GM18507 (cell line): ENCODE measurements around the gene USP13.

Experiments used
- DNase-seq: peaks from one replicate; pipeline ENCODE4 v3.0.0; 2011; ENCODE audit warnings: low read depth; ENCODE audit not compliant: insufficient read length; ENCODE audit errors: extremely low spot score
- FAIRE-seq: peaks from 2 replicates; lab custom pipeline; 2011; peaks lifted over from hg19 to GRCh38; lab: Jason Lieb, UNC

Gene USP13

GRCh38 chr3:179651687-179652446, 973 bp upstream of the USP13 start:
- FAIRE-seq = no peak
- DNase-seq = no peak

- peak; percentile 59 for FAIRE-seq
- DNase-seq = peak; percentile 30
These were observed 407 bp downstream of the USP13 start for GRCh38 chr3:179653096-179653797.

DNA sequence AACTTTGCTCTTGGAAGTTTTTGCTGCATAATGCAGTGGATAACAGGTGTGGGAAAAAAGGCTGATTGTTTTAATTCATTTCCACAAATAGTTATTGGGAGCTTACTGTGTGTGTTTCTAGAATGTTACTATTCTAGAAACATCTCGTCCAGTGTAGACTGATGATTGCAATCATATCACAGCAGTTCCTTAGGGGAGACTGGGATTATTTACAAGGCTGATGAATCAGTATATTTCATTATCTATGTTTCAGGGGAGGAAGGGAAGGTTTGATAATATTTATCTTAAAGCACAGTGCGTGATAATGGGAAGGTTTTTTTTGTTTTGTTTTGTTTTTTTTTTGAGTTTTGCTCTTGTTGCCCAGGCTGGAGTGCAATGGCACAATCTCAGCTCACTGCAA, 2.4 kb downstream of the USP13 start:
- no peak for DNase-seq
- FAIRE-seq = no peak

DNA sequence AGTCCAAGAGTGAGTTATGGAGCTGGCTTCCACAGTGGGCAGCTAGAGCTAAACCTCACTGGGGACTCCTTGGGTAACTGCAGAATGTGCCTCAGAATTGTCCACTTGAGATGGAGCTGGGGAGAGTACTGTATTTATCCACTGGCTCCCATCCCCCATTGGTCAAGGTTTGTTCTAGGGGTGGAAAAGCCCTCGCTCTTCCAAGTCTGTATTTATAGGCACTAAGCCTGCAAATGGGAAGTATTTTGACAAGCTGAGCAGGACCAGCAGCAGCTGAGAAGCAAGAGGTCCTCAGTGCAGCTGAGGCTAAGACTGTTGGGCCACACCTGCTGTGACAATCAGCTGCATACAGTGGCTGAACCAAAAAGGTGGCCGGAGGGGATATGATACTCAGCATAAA, 5.8 kb downstream of the USP13 start:
- FAIRE-seq (no peak), DNase-seq (no peak)

DNA sequence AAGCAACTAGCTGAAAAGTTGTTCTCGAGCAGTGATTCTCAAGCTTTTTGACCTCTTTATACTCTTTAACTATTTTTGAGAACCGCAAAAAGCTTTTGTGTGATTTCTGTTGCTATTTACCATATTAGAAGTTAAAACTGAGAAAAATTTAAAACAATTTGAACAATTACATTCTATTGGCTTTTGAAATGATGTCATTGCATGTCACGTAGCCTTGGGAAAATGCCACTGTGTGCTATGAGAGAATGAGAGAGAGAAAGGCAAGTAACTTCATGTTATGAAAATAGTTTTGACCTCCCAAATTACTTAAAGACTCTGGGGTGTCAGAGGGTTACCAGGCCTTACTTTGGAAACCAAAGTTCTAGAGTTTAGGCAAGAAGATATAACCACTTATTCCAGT, 8.0 kb downstream of the USP13 start:
- DNase-seq (no peak), FAIRE-seq (no peak)

GRCh38 chr3:179661777-179662176, 8.9 kb downstream of the USP13 start:
- FAIRE-seq (no peak), DNase-seq (no peak)

- no peak for DNase-seq
- FAIRE-seq = no peak
These were observed 10.3 kb downstream of the USP13 start for GRCh38 chr3:179663093-179663492.

DNA sequence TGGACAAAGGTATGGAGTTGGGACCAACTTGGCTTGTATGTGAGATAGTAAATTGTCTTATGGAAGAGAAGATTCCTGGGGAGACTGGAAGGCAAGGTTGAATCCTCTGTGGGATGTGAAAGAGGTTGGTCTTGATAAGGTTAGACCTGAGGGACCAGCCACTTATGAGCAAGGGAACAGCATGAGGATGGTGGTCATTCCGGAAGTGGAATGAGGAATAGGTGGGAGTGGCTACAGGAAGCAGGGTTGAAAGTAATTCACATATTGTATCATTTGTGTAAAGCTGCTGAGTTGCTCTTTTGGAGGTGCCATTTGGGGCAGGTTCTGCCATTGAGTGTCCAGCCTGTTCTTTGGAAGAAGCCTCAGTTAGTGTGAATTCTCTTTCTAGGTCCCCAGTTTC, 13.2 kb downstream of the USP13 start:
- FAIRE-seq (no peak), DNase-seq (no peak)

GRCh38 chr3:179666436-179667035, 13.7 kb downstream of the USP13 start:
- FAIRE-seq = no peak
- DNase-seq = no peak

DNA sequence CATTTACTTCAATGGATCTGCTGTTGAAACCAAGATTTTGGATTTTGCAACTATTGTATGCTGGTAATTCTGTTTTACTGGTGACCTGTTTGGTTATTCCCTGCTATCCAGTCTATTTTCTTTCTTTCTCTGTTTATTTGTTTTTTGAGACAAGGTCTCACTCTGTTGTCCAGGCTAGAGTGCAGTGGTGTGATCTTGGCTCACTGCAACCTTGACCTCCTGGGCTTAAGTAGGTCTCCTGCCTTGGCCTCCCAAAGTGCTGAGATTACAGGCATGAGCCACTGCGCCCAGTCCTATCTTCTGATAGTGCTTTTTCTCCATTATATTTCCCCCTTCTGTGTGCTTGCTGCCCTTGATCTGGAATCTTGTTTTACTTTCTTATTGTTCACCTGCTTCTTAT, 15.6 kb downstream of the USP13 start:
- DNase-seq (no peak), FAIRE-seq (no peak)

DNA sequence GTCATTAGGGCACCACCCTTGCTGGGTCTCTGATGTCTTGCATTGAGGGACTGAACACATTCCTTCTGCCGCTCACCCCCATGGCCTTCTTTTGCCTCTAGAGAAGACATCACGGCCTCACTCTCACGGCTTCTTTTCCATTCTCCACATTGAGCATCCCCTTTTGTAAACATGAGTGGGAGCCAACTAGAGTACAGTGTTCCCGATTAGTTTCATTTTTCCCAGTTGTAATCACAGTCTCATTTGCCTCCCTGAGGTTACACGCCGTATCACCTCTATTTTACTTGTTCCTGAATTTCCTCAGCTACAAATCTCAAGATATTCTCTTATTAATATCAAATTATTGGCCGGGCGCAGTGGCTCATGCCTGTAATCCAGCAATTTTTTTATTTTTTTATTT, 17.5 kb downstream of the USP13 start:
- DNase-seq (no peak), FAIRE-seq (no peak)

DNA sequence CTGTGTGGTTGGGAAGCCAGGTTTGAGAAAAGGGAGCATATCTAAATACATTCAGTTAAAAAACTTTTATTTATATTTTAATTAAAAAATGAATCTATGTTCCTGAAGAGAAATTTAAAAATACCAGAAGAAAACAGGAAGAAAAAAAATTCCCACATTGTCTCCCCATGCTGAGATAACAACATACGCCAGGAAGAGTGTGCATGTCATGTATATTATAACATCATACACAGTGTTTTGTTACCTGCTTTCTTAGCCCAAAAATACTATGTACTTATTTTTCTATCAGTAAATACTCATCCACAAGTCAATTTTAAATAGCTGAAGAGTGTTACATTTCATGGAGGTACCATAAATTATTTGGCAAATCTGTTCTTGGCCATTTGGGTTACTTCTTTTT, 18.5 kb downstream of the USP13 start:
- no peak for FAIRE-seq

GRCh38 chr3:179671747-179672242, 19.0 kb downstream of the USP13 start:
- DNase-seq = no peak
- FAIRE-seq = no peak

More for the DNA sequence above, 18.5 kb downstream of the USP13 start:
- DNase-seq = no peak

- no peak for FAIRE-seq
- DNase-seq = no peak
These were observed 20.1 kb downstream of the USP13 start for GRCh38 chr3:179672918-179673317.

DNA sequence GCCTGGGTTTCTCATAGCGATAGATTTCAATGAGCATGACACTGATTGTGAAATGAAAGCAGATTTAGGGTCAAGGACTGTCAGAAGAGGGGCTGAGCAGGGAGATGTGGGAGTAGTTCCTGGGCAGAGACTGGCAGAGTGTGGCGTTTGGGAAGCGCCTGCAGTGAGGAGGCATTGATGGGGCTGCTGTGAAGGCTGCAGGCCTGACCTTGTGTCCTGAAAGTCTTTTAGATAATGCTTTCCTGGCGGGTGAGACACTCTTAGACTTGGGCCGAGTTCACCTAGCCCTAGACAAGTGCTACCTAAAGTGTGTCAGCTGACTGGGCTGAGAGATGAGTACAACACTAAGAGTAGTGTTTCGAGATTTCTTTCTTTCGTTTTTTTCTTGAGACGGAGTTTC, 20.7 kb downstream of the USP13 start:
- DNase-seq (no peak), FAIRE-seq (no peak)

DNA sequence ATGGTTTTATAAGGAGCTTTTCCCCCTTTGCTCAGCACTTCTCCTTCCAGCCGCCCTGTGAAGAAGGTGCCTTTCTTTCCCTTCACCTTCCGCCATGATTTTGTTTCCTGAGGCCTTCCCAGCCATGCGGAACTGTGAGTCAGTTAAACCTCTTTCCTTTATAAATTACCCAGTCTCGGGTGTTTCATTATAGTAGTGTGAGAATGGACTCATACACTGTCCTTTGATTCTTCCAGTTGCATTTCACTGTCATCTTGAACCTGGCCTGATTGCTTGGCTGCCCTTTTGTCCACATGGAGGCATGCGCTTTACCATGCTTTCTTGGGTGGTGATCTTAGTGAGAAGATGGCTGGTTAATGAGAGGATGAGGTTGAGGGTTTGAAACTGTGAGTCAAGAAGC, 23.2 kb downstream of the USP13 start:
- FAIRE-seq = no peak

GRCh38 chr3:179677884-179678283, 25.0 kb downstream of the USP13 start:
- no peak for FAIRE-seq
- no peak for DNase-seq

More for the DNA sequence above, 23.2 kb downstream of the USP13 start:
- DNase-seq = no peak

DNA sequence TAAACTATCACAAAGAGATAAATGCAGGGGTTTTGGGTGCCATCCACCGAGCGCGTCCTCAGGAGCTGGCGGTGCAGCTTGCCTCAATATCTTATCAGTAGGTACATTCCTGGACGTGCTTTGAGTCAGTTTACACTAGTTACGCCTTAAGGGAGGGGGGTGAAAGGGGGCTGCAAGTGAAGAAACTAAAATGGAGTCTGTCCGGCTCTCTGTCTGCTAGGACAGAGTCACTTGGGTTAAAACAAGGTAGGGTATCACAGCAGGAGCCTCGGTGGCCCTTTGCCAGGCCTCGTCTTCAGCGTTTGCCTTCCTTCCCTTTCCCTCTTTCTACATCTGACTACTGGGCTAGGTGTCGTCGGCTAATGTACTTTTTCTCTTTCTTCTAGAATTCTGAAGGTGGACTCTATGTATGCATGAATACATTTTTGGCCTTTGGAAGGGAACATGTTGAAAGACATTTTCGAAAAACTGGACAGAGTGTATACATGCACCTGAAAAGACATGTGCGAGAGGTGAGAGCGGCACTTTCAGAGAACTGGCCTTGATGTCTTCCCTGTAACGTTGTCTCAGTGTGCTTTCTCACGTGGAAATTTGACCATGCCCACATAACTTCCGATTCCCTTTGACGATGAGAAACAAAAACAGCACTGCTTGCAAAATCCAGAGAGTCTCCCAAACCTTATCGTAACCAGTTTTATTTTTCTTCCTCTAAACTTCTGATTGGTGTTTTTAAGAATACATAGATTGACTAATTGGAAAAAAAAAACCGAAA, 28.8 kb downstream of the USP13 start:
- no peak for FAIRE-seq
- no peak for DNase-seq

DNA sequence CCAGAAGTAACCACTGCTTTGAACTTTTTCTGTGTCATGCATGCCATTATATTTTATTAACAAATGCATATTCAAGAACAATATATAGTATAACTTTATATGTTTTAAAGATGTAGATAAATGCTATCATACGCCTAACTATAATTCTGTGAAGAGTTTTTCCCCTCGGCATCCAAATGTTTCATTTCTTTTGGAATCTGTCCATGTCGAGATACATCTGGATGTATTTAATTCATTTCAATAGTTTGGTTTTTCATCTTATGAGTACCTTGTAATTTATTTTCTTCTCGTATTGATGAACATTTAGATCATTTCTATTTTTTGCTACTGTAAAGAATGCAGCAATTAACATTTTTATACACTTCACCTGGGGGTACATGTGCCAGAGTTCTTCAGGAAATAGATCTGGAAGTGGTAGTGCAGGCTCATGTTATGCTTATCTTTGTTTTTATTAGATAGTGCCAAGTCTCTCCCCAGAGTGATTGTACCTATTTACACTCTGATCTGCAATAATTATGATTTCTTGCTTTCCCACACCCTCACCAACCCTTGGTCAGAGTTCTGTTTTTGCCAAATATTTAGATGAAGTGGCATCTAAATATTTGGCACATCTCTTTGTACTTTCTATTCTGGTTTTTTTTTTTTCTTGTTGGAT, 29.7 kb downstream of the USP13 start:
- DNase-seq = no peak

More for the DNA sequence above, 29.7 kb downstream of the USP13 start:
- FAIRE-seq = no peak
